Activated effector memory CD4-positive, alpha-beta T cell treated with anti-CD3 and anti-CD28 coated beads, Interleukin-2, amount 50 U/mL, for 16 hours (primary cell): Measurements from ENCODE around the gene NOVA1.

Source experiments
- DNase-seq: peaks from one replicate; pipeline ENCODE4 v3.0.0-alpha.2; 2020

Gene NOVA1

GRCh38 chr14:26589925-26590324 lies 7.9 kb downstream of the NOVA1 start:
- no peak for DNase-seq

GRCh38 chr14:26577711-26578110 lies 20.1 kb downstream of the NOVA1 start:
- DNase-seq: no peak

- DNase-seq: no peak
Measured at GRCh38 chr14:26554069-26554772, 43.6 kb downstream of the NOVA1 start.

- DNase-seq: no peak
Measured at GRCh38 chr14:26549571-26549970, 48.3 kb downstream of the NOVA1 start.

GRCh38 chr14:26548406-26548805 lies 49.4 kb downstream of the NOVA1 start:
- no peak for DNase-seq

GRCh38 chr14:26538176-26538575 lies 59.7 kb downstream of the NOVA1 start:
- DNase-seq: no peak

GRCh38 chr14:26531894-26532293 lies 65.9 kb downstream of the NOVA1 start:
- DNase-seq: no peak

GRCh38 chr14:26528415-26529182 lies 69.2 kb downstream of the NOVA1 start:
- DNase-seq: no peak

GRCh38 chr14:26527095-26527494 lies 70.7 kb downstream of the NOVA1 start:
- DNase-seq: no peak

GRCh38 chr14:26526137-26526536 lies 71.7 kb downstream of the NOVA1 start:
- no peak for DNase-seq

GRCh38 chr14:26525085-26525484 lies 72.7 kb downstream of the NOVA1 start:
- DNase-seq: no peak

GRCh38 chr14:26522967-26523366 lies 74.9 kb downstream of the NOVA1 start:
- DNase-seq: no peak

GRCh38 chr14:26517771-26518170 lies 80.1 kb downstream of the NOVA1 start:
- no peak for DNase-seq

- DNase-seq: no peak
Measured at GRCh38 chr14:26500028-26500427, 97.8 kb downstream of the NOVA1 start.

- DNase-seq: no peak
Measured at GRCh38 chr14:26499546-26499945, 98.3 kb downstream of the NOVA1 start.

GRCh38 chr14:26486922-26487321 lies 110.9 kb downstream of the NOVA1 start:
- DNase-seq: no peak

GRCh38 chr14:26484562-26484961 lies 113.3 kb downstream of the NOVA1 start:
- DNase-seq: no peak

- no peak for DNase-seq
Measured at GRCh38 chr14:26478967-26479366, 118.9 kb downstream of the NOVA1 start.

- DNase-seq: no peak
Measured at GRCh38 chr14:26466862-26467261, 131.0 kb downstream of the NOVA1 start.

- DNase-seq: no peak
Measured at GRCh38 chr14:26463136-26463535, 134.7 kb downstream of the NOVA1 start.

GRCh38 chr14:26454105-26454504 lies 143.7 kb downstream of the NOVA1 start:
- no peak for DNase-seq

- no peak for DNase-seq
Measured at GRCh38 chr14:26448181-26448855, 149.5 kb downstream of the NOVA1 start.

GRCh38 chr14:26444822-26445221 lies 153.0 kb downstream of the NOVA1 start:
- no peak for DNase-seq

GRCh38 chr14:26443654-26444053 lies 154.2 kb downstream of the NOVA1 start:
- no peak for DNase-seq
